ENCODE results near the gene MSL3. TPM values are rescaled to one million over a fixed set of nuclear protein-coding genes. Genes with fewer than 3 reads are reported as not detected.

MSL3 gene
- total RNA-seq, 1 experiment from 2014 or later = 27.1 TPM

- no TSS peak for BruUV-seq (replicated peaks)
- CTCF ChIA-PET = interaction anchor here (1.1 to 4.1 kb wide), 3 partner anchors 9 to 233 kb away, joined by 3 to 25 read pairs (median 16); no protein-coding TSS in a partner anchor
- no peak overlapping the region for H3K4me3 Mint-ChIP-seq (ENCODE audit: unreplicated experiment)
Observed at GRCh38 chrX:11764602-11765067, 6.6 kb downstream of the MSL3 start.

GRCh38 chrX:11765449-11765848 lies 7.4 kb downstream of the MSL3 start:
- Mint-ChIP-seq H3K4me3 (ENCODE audit: unreplicated experiment) (no peak overlapping the region), H3K27ac (ENCODE audit: low read depth, unreplicated experiment) (no peak overlapping the region), H3K9me3 (ENCODE audit: unreplicated experiment) (no peaks in the 10 kb centered on the region), H3K36me3 (ENCODE audit: insufficient read depth, unreplicated experiment) (peaks cover 40% of the 10 kb centered on the region), H3K27me3 (ENCODE audit: insufficient read depth, unreplicated experiment) (peaks cover 18% of the 10 kb centered on the region), H3K4me1 (ENCODE audit: insufficient read depth, unreplicated experiment) (peaks cover 8% of the 10 kb centered on the region)
- POLR2A ChIA-PET = no interaction called here
- no TSS peak for BruUV-seq (replicated peaks)
- DNase-seq (ENCODE audit: unreplicated experiment) = no peak
- intact Hi-C loops (cut with micrococcal nuclease) = no loop called here
- CTCF ChIA-PET = interaction anchor here (0.6 to 3.9 kb wide), 3 partner anchors 8 to 311 kb away, joined by 3 to 30 read pairs (median 25); no protein-coding TSS in a partner anchor
- TF ChIP-seq CTCF (IDR thresholded peaks at IDR 0.05; ENCODE audit: unreplicated experiment) = no peak

More at GRCh38 chrX:11764602-11765067, 6.6 kb downstream of the MSL3 start:
- peaks cover 5% of the 10 kb centered on the region for H3K4me1 Mint-ChIP-seq (ENCODE audit: insufficient read depth, unreplicated experiment)
- H3K27ac Mint-ChIP-seq (ENCODE audit: low read depth, unreplicated experiment) = no peak overlapping the region
- intact Hi-C loops (cut with micrococcal nuclease) = no loop called here
- POLR2A ChIA-PET = no interaction called here
- peaks cover 36% of the 10 kb centered on the region for H3K36me3 Mint-ChIP-seq (ENCODE audit: insufficient read depth, unreplicated experiment)
- no peak for TF ChIP-seq CTCF (IDR thresholded peaks at IDR 0.05; ENCODE audit: unreplicated experiment)
- DNase-seq (ENCODE audit: unreplicated experiment) = no peak
- H3K27me3 Mint-ChIP-seq (ENCODE audit: insufficient read depth, unreplicated experiment) = peaks cover 18% of the 10 kb centered on the region
- no peaks in the 10 kb centered on the region for H3K9me3 Mint-ChIP-seq (ENCODE audit: unreplicated experiment)

DNA sequence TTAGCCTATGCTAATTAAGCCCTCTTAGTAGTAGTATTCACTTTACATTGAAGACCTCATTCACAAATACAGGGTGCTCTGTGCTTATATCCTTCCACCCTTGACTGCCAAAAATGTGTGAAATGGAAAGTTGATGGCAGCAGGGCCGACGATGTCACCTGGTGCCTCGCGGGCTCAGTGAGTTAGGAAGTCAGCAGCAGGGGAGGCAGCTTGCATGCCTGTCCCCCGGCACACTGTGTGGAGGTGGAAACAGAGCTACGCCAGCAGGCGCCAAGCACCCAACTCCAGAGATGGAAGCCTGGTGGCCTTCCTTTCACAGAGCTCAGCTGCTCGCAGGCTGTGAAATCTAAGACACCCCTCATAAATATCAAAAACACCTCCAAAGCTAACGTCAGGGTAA lies 8.4 kb downstream of the MSL3 start:
- H3K4me1 Mint-ChIP-seq (ENCODE audit: insufficient read depth, unreplicated experiment) = peaks cover 6% of the 10 kb centered on the region
- TF ChIP-seq CTCF (IDR thresholded peaks at IDR 0.05; ENCODE audit: unreplicated experiment) = no peak

DNA sequence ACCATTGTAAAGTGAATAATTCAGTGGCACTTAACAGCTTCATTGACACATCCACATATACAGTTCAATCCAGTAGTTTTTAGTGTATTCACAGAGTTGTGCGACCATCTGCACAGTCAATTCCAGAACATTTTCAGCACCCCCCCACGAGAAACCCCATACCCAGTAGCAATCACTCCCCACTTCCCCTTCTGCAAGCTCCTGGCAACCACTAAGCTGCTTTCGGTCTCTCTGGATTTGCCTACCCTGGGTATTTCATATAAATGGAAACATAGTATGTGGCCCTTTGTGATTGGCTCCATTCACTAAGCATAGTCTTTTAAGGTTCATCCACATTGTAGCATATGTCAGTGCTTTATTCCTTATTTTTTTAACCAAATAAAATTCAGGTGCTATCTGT lies 10.0 kb downstream of the MSL3 start:
- POLR2A ChIA-PET = no interaction called here
- Mint-ChIP-seq H3K36me3 (ENCODE audit: insufficient read depth, unreplicated experiment) (peaks cover 39% of the 10 kb centered on the region), H3K9me3 (ENCODE audit: unreplicated experiment) (no peaks in the 10 kb centered on the region), H3K27ac (ENCODE audit: low read depth, unreplicated experiment) (no peak overlapping the region), H3K27me3 (ENCODE audit: insufficient read depth, unreplicated experiment) (peaks cover 21% of the 10 kb centered on the region), H3K4me3 (ENCODE audit: unreplicated experiment) (no peak overlapping the region), H3K4me1 (ENCODE audit: insufficient read depth, unreplicated experiment) (peaks cover 6% of the 10 kb centered on the region)
- CTCF ChIA-PET = interaction anchor here (0.5 to 3.4 kb wide), 7 partner anchors 9 to 967 kb away, joined by 3 to 30 read pairs (median 5); no protein-coding TSS in a partner anchor
- BruUV-seq (replicated peaks) = no TSS peak
- no peak for TF ChIP-seq CTCF (IDR thresholded peaks at IDR 0.05; ENCODE audit: unreplicated experiment)
- intact Hi-C loops (cut with micrococcal nuclease) = no loop called here
- no peak for DNase-seq (ENCODE audit: unreplicated experiment)

More for the DNA sequence above, 8.4 kb downstream of the MSL3 start:
- ChIA-PET POLR2A (no interaction called here), CTCF (interaction anchor here (0.6 to 3.9 kb wide), 9 partner anchors 7 to 567 kb away, joined by 3 to 30 read pairs (median 5); no protein-coding TSS in a partner anchor)
- no peak for DNase-seq (ENCODE audit: unreplicated experiment)
- Mint-ChIP-seq H3K4me3 (ENCODE audit: unreplicated experiment) (no peak overlapping the region), H3K36me3 (ENCODE audit: insufficient read depth, unreplicated experiment) (peaks cover 40% of the 10 kb centered on the region), H3K27ac (ENCODE audit: low read depth, unreplicated experiment) (no peak overlapping the region), H3K9me3 (ENCODE audit: unreplicated experiment) (no peaks in the 10 kb centered on the region), H3K27me3 (ENCODE audit: insufficient read depth, unreplicated experiment) (peaks cover 18% of the 10 kb centered on the region)
- no TSS peak for BruUV-seq (replicated peaks)
- intact Hi-C loops (cut with micrococcal nuclease) = no loop called here

All from MCF 10A (cell line).